Pancreas (tissue), 10 donors: Measurements from ENCODE around the gene SS18L1. TPM values are rescaled to one million over a fixed set of nuclear protein-coding genes. Genes with fewer than 3 reads are reported as not detected.
A peak's percentile ranks its signal among the peaks of the same experiment; 100 is the strongest.

ENCODE experiments used
- ATAC-seq, 4 donors: fragments of 200-7000 bp; cut with Tn5 transposase; one replicate each; pipeline versions ENCODE4 v1.8.0 to v1.9.1; 2020; ENCODE audit warnings: mild to moderate bottlenecking in 4 of 4, moderate library complexity in 4 of 4
- DNase-seq, 6 donors: peaks; one replicate each; pipeline ENCODE4 v3.0.0-alpha.2; 2020
- FAIRE-seq: peaks from 2 replicates; lab custom pipeline; 2012; peaks lifted over from hg19 to GRCh38; lab: Jason Lieb, UNC
- H3K27ac ChIP-seq, 4 donors: fragments of 200-600 bp; sonication (generic); 1 replicate in 3 of 4; 2 replicates in 1 of 4; pipeline versions ENCODE4 v1.5.0 to v1.8.0; 2020
- H3K27me3 ChIP-seq, 4 donors: fragments of 200-600 bp; one replicate each; pipeline ENCODE4 v1.8.0; 2021
- H3K36me3 ChIP-seq, 3 donors: fragments of 200-600 bp; sonication (generic) in 1 of 3; one replicate each; pipeline versions ENCODE4 v1.5.0 to v1.8.0; 2020 to 2021
- H3K4me1 ChIP-seq, 3 donors: fragments of 200-600 bp; one replicate each; pipeline ENCODE4 v1.8.0; 2021
- H3K4me3 ChIP-seq, 4 donors: fragments of 200-600 bp; sonication (generic) in 2 of 4; one replicate each; pipeline versions ENCODE4 v1.5.0 to v1.8.0; 2020 to 2021
- H3K9me3 ChIP-seq, 4 donors: fragments of 200-600 bp; one replicate each; pipeline ENCODE4 v1.8.0; 2021
- CTCF ChIP-seq, 4 donors: fragments of 200-600 bp; sonication (generic) in 3 of 4; IDR thresholded peaks; one replicate each; pipeline versions ENCODE4 v1.5.0 to v1.8.0; 2021; ENCODE audit warnings: antibody characterized with exemption in 4 of 4
- WGBS, 2 donors: extraction: QIAGEN DNeasy Blood & Tissue Kit; methylation state at CpG; one replicate each; pipeline ENCODE4 v1.1.7; 2013; 5-methylcytosine and 5-hydroxymethylcytosine counted together
- intact Hi-C, 3 donors: fragments of 100-400 bp; cut with DNase I; formaldehyde crosslinking; loops; one replicate each; pipeline versions ENCODE4 v1.11.1 to v1.14.2; 2022
- polyA plus RNA-seq, 2 donors: library from polyadenylated mRNA; stranded (reverse); fragments of 200-250 nt; gene quantifications; one replicate each; pipeline ENCODE4 v1.2.3, GENCODE V29; 2013
- total RNA-seq, 6 donors: library from RNA; stranded (reverse); fragmentation: NEBNext Ultra II Directional in 4 of 6; extraction: Animal tissue kit (Norgen Biotek cat#: 25700) in 4 of 6; gene quantifications; one replicate each; pipeline versions ENCODE4 v1.2.1 to v1.2.4, GENCODE V29; 2021 to 2023
- donor health status: healthy with polysubstance abuse.
- donor health status: DM: no; HTN: no; CAD: no; lungs with moderate emphysema.
- donor health status: DM: no; HTN: no; CAD: no.
- donor health status: control.
- donor health status: control.
- donor health status: Bipolar disorder and iron deficiency.
- donor health status: DM: yes; HTN: yes; CAD: no.
- donor health status: DM: no; HTN: no; CAD: no.
- donor health status: DM: no; HTN: no; CAD: no.
- donor health status: DM: yes; HTN: yes; CAD: no.

SS18L1 gene
- total and polyA plus RNA-seq, 8 donors = 6.6 to 19.3 (median 8.4) TPM

- Histone ChIP-seq H3K27ac (no peak overlapping the region), H3K36me3 (peaks cover 10 to 36% (median 28%) of the 10 kb centered on the region in 3 donors), H3K9me3 (no peaks in the 10 kb centered on the region), H3K4me1 (peaks cover 16 to 26% (median 21%) of the 10 kb centered on the region in 3 donors), H3K4me3 (peak overlapping the region in 1 of 4 donors; percentile 88), H3K27me3 (no peaks in the 10 kb centered on the region)
- intact Hi-C loops = no loop called here
- DNase-seq (no peak), FAIRE-seq (no peak), ATAC-seq (no peak)
- WGBS, 2 donors = 78 to 89% methylated on average over 7 of the region's 7 CpGs
- no peak for TF ChIP-seq CTCF (IDR thresholded peaks at IDR 0.05)
Observed at GRCh38 chr20:62141043-62141396, 2.5 kb upstream of the SS18L1 start.

GRCh38 chr20:62141397-62142251 lies 1.9 kb upstream of the SS18L1 start:
- Histone ChIP-seq H3K36me3 (peaks cover 10 to 36% (median 28%) of the 10 kb centered on the region in 3 donors), H3K4me1 (peaks cover 16 to 26% (median 21%) of the 10 kb centered on the region in 3 donors), H3K4me3 (peak overlapping the region in 3 of 4 donors; percentile 87 to 94 (median 88)), H3K9me3 (no peaks in the 10 kb centered on the region), H3K27ac (peak overlapping the region in 3 of 4 donors; percentile 87 to 99 (median 88)), H3K27me3 (no peaks in the 10 kb centered on the region)
- peak in 3 of 6 donors; percentile 30 to 64 (median 58) for DNase-seq
- 14 to 19% methylated on average over 14 of the region's 14 CpGs for WGBS, 2 donors
- TF ChIP-seq CTCF (IDR thresholded peaks at IDR 0.05) = no peak
- intact Hi-C loops = no loop called here
- FAIRE-seq = no peak
- peak; percentile 9 to 17 (median 14) for ATAC-seq

- peak in 3 of 4 donors; percentile 19 to 28 (median 24) for ATAC-seq
- DNase-seq = peak in 3 of 6 donors; percentile 40 to 80 (median 77)
- Histone ChIP-seq H3K4me3 (peak overlapping the region; percentile 67 to 94 (median 88)), H3K36me3 (peaks cover 10 to 30% (median 23%) of the 10 kb centered on the region in 3 donors), H3K27me3 (no peaks in the 10 kb centered on the region), H3K27ac (peak overlapping the region; percentile 76 to 99 (median 88)), H3K9me3 (no peaks in the 10 kb centered on the region), H3K4me1 (peaks cover 16 to 26% (median 21%) of the 10 kb centered on the region in 3 donors)
- no peak for FAIRE-seq
- WGBS, 2 donors = 0% methylated on average over 65 to 71 of the region's 71 CpGs
- TF ChIP-seq CTCF (IDR thresholded peaks at IDR 0.05) = no peak
- intact Hi-C loops = no loop called here
Observed at GRCh38 chr20:62142252-62143080, 1.1 kb upstream of the SS18L1 start.

GRCh38 chr20:62143957-62144825 lies 622 bp downstream of the SS18L1 start:
- intact Hi-C loops = no loop called here
- no peak for FAIRE-seq

More at GRCh38 chr20:62143957-62144825, 622 bp downstream of the SS18L1 start:
- TF ChIP-seq CTCF (IDR thresholded peaks at IDR 0.05) = no peak
- H3K4me3 ChIP-seq = peak overlapping the region; percentile 77 to 94 (median 88)
- peak overlapping the region; percentile 26 to 99 (median 88) for H3K27ac ChIP-seq
- 0 to 1% methylated on average over 65 to 104 of the region's 104 CpGs for WGBS, 2 donors
- peaks cover 16 to 26% (median 21%) of the 10 kb centered on the region in 3 donors for H3K4me1 ChIP-seq
- peaks cover 2 to 13% (median 8%) of the 10 kb centered on the region in 3 donors for H3K36me3 ChIP-seq
- ATAC-seq (peak in 3 of 4 donors; percentile 35 to 39 (median 39)), DNase-seq (peak; percentile 40 to 84 (median 54))
- H3K9me3 ChIP-seq = no peaks in the 10 kb centered on the region
- H3K27me3 ChIP-seq = no peaks in the 10 kb centered on the region
